Right renal pelvis (tissue), 4 donors: ENCODE measurements around the gene MBLAC2. TPM values are rescaled to one million over a fixed set of nuclear protein-coding genes. Genes with fewer than 3 reads are reported as not detected.

Source experiments
- DNase-seq, 4 donors: peaks; one replicate each; pipeline ENCODE4 v3.0.0-alpha.2; 2013; ENCODE audit warnings: low read depth in 4 of 4, low spot score in 3 of 4, missing footprints in 1 of 4
- polyA plus RNA-seq, 4 donors: library from polyadenylated mRNA; unstranded; fragments of 120-200 nt; gene quantifications; one replicate each; pipeline ENCODE4 v1.2.1, GENCODE V29; 2013; ENCODE audit not compliant: insufficient read length in 4 of 4

The MBLAC2 gene
- 10 to 100 TPM; 11.6 to 13.7 (median 13.0) TPM for polyA plus RNA-seq

DNA sequence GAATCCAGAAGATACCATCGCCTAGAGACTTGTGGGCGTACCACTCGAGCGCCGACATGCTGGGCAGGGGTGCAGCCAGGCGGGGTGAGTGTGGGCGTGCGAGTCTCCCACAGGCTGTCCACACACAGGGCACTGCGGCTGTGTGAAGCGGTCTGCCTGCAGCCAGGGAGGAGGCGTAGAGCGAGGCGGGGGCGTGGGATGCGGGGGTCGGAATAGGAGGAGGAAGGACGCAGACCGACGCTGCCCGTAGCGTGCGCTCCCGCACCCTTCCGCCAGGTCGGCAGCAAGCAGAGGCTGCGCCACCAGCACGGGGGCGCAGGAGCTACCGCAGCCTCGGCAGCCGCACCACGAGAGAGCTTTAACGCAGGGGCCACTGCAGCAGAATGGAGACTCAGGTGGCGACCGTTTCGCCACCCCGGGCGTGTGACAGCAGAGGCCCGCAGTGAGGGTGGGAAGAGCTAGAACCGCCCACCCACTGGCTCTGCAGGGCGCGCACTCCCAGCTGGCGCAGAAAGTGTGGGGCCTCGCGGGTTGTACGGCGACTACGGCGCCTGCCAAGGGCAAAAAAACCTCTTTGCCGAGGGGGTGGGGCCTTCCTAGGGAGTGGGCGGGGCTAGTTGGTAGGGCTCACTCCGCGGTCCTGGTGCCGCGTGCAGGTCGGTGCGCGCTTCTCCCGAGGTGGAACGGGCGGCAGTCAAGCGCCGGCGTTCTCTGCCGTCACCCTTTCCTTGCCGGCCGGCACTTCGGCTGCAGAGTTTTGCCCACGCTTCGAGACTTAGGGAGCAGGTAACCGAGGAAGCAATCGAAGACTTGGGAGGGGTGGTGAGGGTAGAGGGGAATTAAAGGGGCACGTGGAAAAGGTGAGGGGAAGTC lies at the start of gene MBLAC2, which contains the start of gene POLR3G:
Gene MBLAC2, minus strand, starts transcription at position 537 of the 873 bp plus-strand sequence. Its CDS starts 479 bp downstream, at position 58.
Gene POLR3G, plus strand, starts transcription at position 630 of the 873 bp plus-strand sequence. CDS start 10,704 bp downstream, outside the sequence.
- peak; percentile 78 to 85 (median 82) for DNase-seq

DNA sequence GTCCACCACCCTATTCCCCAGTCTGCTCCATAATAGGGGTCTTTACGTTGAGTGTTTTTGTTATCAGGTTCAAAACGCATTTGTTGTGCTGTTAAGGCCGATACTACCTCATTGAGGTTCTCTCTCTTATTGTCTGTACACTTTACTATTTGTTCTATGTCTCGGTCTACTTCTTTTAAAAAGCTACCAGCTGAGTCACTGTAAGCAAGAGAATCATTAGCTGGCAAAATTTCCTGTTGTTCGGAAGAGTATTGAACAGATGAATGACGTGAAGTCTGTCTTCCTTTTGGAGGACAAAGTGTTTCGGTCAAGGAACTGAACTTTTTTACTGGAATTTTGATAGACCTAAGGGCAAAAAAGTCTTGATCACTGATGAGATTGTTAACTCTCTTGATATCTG lies 44.5 kb upstream of the MBLAC2 start:
- no peak for DNase-seq

DNA sequence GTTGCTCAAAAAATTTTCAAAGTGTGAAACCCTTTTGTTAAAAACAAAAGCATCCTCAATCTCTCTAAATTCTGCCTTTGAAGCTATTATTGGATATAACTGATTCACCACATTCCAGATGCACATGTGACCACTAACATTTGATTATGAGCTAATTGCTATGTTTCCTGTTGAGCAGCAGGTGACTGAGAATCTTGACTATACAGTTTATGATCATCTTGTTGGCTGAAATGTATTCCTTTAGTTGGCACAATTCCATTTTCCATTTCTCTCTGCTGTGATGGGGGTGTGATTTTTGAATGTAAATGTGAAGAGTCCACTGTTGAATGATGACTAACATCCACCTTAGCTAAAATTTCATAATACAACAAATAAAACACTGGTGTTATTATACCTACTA lies 44.1 kb upstream of the MBLAC2 start:
- DNase-seq: no peak

DNA sequence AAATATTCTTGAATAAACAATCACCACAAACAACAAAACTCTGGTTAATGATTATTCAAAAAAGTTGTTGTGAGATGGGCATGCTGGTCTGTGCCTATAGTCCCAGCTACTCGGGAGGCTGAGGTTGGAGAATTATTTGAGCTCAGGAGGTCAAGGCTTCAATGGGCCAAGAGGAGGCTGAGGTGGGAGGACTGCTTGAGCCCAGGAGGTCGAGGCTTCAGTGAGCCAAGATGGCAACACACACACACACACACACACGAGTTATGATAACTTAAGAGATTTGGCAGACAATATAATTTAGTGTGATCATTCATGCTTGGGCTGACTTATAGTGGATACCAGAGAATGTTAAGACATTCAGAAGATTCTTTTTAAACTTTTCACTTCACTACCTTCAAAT lies 39.9 kb upstream of the MBLAC2 start:
- DNase-seq: no peak

DNA sequence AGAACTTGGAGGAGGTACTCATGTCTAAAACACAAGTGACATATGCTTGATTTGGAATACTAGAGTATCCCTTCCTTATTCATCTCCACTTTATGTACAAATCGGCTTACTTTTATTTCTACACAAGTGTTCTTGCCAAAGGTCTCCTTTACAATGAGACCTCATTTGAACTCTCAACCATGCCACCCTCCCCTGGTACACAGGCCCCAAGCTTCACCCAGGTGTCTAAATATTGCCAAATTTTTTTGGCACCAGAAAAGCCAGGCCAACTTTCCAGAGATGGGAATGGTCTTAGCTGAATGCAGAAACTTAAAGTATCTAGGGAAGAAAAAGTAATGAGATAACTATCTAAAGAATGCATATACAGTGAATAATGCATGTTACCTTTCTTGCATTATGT lies 35.9 kb upstream of the MBLAC2 start:
- no peak for DNase-seq

DNA sequence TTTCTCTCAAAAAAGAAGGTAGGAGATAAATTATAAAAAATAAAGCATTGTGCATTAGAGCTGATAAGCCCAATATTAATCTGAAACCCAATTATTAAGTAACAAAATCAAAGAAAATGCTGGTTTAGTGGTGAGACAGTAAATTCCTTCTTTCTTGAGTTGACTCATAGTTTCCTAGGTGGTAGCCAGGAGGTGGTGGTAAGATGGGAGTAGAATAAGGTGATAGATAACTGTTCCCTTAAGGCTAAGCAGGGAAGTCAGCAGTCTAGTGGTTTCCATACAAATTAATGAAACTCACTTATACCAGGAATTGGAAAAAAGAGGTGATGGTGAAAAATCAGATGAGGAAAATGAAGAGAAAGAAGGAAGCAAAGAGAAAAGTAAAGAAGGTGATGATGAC lies 31.6 kb upstream of the MBLAC2 start:
- DNase-seq: no peak

DNA sequence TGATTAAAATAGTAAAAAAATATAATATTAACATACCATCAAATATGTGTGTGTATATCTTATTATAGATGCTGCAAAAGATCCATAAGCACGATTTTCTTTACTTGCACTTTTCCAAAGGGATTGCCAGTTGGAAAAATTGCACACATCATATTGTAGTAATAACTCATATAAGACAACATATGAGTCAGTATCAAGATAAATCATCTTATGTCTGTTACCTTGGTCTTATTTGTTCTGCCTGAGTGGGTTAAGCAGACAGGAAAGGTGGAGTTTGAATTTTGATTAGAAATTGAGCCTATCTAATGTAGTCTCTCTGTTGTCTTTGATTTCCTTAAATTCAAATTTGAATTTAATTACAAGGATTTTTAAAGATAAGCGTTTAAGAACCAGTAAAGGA lies 30.2 kb upstream of the MBLAC2 start:
- DNase-seq: no peak

DNA sequence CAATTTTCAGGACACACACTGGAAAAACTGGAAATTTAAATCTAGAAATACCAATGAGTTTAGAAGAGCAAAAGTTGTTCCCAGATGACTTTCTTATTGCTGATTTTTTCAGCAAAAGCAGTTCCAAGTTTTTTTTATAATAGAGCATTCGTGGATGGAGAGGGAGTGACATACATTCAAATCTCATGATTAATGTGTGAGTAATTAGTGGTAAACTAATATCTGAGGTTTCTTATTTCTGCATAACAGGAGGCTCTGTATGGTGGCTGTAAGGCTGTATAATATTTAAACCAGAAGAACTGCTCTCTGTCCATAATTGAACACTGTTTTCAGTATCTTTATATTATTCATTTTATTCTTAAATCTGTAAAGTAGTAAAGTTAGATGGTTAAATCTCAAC lies 29.0 kb upstream of the MBLAC2 start:
- no peak for DNase-seq

DNA sequence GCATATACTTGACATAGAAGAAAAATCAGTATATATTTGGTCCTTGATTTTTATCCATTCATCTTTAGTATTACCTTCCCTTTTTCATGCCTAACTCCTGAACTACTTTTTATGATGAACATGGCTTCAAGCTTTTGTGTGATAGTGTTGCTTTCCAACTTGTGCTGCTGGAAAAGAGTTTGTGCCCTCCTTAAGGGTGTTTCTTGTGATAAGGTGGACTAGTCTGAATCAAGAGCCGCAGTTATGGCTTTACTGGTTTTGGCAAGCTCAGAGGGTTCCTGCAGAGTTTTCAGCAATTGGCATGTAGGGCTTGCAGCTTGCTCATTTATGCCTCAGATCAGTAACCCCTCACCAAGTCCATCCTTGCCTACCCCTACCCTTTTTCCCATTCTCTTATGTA lies 20.6 kb upstream of the MBLAC2 start:
- DNase-seq: no peak

DNA sequence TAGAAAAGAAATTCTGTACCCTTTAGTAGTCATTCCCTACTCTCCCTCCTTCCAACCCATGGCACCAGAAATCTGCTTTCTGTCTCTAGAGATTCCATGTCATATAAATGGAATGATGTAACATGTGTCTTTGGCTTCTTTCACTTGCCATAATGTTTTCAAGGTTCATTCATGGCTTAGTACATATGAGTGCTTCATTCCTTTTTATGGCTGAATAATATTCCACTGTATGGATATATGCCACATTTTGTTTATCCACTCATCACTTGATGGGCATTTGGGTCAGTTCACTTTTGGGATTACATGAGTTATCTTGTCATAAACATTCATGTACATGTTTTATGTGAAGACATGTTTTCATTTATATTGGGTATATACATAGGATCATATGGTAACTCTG lies 19.5 kb upstream of the MBLAC2 start:
- DNase-seq: no peak

DNA sequence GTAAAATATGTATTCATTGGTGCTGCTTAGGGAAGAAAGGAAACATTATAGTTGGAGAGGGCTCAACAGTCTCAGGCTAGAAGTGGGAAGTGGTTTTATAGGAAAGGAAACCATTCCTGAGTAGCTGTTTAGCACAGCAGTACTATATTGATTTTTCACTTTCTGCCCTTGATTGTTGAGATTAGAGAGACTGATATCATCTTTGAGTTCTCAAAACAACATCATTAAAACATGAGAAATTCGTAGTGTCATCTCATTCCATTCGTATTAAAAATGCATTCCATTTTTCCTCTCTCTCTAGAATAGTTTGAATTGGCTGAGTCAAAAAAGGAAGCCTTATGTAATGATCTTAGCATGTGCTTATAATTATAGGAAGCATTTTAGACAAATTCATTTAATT lies 14.2 kb upstream of the MBLAC2 start:
- DNase-seq: no peak

DNA sequence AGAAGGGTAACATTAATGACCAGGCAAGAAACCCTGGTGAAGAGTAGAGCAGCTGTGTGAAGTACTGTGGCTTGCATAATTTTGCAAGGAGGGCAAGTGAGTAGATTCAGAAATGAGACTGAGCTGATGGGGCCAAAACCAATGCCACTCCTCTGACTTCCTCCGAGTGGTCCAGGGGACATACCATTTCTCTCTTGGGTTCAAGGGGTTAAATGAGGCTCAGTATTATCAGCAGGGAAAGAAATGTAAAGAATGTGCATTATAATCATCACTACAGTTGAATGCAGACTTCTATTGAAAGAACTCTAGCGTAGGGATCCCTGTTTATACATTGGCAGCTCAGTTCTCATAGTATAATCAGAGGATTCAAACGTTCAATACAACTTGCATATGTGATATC lies 10.0 kb upstream of the MBLAC2 start:
- no peak for DNase-seq

DNA sequence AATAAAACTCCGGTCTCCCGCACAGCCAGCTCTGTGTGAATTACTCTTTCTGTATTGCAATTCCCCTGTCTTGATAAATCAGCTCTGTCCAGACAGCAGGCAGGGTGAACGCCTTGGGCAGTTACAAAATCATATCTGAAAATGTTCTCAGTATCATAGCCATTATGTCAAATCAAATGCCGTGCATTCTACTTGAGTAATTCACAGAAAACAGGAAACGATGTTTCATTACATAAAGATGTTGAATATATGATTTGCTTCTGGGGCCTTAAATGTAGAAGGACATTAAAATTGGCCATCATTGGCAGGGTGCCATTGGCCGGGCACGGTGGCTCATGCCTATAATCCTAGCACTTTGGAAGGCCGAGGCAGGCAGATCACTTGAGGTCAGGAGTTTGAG lies 8.6 kb upstream of the MBLAC2 start:
- DNase-seq: no peak

DNA sequence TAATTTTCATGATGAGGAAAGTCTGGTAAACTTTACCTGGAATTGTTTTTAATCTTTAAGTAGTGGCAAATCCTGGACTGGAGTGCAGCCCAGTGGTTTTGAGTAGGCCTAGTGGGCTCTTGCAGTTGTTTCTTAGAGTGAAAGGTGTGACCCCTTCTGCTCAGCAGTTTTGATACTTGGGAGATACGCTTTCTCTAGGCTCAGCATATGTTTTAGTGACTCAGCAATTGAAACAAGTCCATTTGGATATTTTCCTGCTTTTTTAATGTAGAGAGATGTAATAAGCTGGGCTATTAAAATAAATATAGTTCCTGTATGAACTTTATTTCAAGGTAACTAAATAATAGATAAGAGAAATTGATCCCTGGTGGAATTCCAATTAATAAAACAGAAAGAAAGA lies 6.1 kb upstream of the MBLAC2 start:
- DNase-seq: no peak

DNA sequence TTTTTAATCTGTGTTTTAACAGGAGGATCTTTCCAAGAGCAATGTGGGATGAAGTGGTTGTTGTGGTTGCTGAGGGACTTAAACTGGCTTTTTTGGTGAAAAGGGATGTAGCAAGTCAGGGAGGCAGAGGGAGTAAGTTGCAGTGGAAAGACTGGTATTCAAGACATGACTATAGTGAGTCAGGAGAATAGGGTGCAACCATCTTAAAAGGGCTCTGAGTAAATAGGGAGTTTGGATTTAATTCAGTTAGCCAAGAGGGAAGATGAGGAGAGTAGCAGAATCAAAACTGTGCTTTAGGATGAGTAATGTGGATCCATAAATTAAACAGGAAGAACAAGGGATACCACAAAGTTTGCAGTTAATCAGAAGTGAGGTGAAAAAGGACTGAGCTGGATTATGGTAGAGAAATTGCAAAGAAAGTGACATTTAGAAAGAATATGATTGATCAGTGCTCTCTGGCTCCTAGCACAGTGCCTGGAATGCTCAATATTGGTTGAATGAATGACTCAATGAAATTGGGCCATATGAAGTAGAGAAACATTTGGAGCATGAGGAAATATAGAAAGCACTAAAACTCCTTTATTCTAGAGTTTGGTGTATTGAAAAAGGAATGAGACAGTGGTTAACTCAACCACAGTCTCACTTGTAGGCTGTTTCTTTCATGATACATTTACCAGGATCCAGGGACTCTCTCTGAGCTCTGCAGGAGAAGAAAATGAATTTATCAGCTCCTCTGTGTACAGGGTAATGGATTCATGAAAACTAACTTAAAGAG lies 5.2 kb upstream of the MBLAC2 start:
- DNase-seq: no peak

DNA sequence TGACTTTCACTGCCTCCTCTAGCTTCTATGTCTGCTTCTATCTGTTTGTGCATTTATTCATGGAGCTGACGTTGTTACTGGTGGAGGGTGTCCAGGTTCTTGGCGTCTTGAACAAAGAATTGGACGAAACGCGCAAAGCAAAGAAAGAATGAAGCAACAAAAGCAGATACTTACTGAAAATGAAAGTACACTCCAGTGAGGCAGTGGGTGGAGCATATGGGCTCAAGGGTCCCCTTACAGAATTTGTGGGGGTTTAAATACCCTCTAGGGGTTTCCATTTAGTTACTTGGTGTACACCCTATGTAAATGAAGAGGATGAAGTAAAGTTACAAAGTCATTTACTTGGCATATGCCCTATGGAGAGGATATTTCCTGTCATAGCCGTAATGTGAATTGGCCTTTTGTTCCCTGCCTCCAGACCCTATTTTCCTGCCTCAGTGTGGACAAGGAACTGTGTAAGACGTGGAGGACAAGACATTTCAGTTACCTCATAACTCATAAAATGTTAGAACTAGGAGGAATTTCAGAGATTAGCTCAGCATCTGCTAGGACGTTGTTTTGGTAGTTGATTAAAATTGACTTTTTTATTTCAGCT lies 3.1 kb upstream of the MBLAC2 start:
- no peak for DNase-seq

DNA sequence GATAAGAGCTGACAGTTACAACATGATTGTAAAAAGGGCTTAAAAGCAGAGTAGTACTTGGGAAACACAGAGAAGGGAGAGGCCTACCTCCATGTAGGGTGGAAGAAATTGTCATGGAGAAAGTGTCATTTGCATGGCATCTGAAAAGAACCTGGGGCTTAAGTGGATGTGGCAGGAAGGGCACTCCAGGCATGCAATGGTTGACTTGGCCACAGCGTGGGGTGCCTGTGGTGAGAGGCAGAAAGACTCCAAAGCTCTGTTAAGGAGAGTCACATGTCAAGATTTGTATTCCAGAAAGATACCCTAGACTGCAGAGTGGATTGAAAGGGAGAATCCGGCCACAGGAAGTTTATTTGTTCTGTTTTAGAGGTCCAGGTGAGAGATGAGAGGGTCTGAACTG lies 2.5 kb upstream of the MBLAC2 start:
- DNase-seq: no peak

DNA sequence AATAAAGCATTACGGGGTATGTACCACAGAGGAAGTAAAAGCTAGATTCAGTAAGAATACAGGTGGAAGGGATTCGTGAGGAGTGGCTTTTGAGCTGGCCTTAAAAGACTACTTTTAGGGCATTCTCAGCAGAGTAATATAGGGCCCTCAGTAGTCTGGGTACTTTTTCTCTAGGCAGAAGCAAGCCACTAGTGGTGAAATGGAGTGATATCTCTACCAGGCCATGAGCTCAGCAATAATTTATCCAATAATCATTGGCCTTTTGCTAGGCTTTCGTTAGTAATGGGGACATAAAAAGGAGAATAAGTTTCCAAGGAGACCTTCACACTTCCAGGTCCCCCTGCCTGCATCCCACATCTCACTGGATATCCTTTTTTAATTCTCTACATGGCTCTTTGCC lies 1.8 kb upstream of the MBLAC2 start:
- no peak for DNase-seq

DNA sequence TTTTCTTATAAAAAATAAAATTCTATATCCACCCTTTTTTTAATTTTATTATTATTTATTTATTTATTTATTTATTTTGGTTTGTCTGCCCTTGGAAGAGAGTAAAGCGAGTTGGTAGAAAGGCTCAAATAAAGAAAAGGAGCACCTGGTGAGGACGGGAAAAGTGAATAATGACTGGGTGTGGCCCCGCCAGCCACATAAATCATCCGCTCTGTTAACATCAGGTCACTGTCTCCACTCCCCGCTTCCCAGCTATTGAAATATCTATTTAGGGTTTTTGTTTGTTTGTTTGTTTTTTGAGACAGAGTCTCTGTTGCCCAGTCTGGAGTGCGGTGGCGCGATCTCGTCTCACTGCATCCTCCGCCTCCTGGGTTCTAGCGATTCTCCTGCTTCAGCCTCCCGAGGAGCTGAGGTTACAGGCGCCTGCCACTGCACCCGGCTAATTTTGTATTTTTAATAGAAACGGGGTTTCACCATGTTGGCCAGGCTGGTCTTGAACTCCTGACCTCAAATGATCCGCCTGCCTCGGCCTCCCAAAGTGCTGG lies 937 bp upstream of the MBLAC2 start:
- DNase-seq: no peak

DNA sequence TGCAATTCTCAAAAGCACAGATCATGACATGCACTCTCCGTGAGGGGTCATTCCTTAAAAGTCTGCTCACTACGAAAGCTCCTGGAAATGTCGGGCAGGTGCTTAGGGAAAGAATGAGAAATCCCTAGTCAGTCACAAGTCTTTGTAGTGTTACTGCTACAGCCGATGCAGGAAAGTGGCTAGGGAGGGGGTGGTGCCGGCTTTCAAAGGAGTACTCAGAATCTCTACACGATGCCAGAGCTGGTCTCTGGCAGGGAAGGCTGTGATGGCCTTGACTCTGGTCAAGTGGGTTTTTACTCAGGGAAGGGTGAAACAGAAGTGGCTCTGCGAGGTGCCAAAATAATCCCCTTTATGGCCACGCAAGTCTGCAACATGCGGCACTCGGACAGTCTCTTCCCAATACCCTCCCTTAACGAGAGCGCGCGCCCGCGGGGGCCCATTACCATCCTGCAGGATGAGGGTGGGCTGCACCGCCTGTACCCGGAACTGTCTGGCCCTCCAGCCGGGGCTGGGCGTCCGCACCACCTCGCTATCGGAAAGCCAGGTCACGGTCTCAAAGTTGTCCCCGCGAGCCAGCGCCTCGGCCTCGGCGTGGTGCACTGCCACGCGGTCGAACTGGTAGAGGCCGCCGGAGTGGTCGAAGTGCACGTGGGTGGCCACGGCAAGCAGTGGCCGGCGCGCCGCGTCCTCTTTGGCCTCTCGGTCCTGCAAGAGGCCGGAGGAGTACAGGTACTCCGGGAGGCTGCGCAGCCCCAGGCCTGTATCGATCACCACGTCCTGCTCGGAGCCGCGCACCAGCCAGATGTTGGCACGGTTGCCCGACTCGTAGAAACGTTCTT lies 956 bp downstream of the MBLAC2 start:
- DNase-seq: peak in 3 of 4 donors; percentile 10 to 20 (median 12)
